Measurements from ENCODE around the gene BAZ1B. TPM values are rescaled to one million over a fixed set of nuclear protein-coding genes. Genes with fewer than 3 reads are reported as not detected.

The BAZ1B gene
- total RNA-seq, 1 donor from 2014 or later, result 134 TPM

DNA sequence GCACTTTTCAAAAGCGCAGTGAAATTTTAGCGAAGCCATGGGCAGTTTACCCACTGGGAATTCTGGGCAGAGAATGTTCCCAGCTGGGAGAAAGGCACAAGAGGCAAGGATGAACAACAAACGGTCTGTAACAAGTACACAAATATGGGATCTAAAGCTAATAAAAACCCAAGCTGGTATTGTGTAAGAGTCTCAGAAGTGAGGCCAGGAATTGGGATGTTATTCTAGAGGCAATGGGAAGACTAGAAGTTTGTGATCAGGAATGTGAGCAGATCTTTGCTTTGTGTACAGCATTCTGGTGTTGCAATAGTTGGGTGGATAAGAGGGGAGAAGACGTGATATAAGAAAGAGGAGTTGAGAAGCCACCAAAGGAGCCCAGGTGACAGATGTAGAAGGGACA is 73.5 kb downstream of the BAZ1B start:
- Mint-ChIP-seq H3K27me3 (ENCODE audit: low read depth) (no peaks in the 10 kb centered on the region), H3K4me3 (no peak overlapping the region), H3K36me3 (ENCODE audit: low read depth) (peaks cover 20% of the 10 kb centered on the region), H3K27ac (ENCODE audit: unreplicated experiment) (no peak overlapping the region), H3K4me1 (no peaks in the 10 kb centered on the region), H3K9me3 (no peaks in the 10 kb centered on the region)
- no peak for DNase-seq (ENCODE audit: low read depth, low spot score)
- TF ChIP-seq, protein P1, sequence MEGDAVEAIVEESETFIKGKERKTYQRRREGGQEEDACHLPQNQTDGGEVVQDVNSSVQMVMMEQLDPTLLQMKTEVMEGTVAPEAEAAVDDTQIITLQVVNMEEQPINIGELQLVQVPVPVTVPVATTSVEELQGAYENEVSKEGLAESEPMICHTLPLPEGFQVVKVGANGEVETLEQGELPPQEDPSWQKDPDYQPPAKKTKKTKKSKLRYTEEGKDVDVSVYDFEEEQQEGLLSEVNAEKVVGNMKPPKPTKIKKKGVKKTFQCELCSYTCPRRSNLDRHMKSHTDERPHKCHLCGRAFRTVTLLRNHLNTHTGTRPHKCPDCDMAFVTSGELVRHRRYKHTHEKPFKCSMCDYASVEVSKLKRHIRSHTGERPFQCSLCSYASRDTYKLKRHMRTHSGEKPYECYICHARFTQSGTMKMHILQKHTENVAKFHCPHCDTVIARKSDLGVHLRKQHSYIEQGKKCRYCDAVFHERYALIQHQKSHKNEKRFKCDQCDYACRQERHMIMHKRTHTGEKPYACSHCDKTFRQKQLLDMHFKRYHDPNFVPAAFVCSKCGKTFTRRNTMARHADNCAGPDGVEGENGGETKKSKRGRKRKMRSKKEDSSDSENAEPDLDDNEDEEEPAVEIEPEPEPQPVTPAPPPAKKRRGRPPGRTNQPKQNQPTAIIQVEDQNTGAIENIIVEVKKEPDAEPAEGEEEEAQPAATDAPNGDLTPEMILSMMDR (conservative IDR thresholded peaks at IDR 0.05), result no peak

DNA sequence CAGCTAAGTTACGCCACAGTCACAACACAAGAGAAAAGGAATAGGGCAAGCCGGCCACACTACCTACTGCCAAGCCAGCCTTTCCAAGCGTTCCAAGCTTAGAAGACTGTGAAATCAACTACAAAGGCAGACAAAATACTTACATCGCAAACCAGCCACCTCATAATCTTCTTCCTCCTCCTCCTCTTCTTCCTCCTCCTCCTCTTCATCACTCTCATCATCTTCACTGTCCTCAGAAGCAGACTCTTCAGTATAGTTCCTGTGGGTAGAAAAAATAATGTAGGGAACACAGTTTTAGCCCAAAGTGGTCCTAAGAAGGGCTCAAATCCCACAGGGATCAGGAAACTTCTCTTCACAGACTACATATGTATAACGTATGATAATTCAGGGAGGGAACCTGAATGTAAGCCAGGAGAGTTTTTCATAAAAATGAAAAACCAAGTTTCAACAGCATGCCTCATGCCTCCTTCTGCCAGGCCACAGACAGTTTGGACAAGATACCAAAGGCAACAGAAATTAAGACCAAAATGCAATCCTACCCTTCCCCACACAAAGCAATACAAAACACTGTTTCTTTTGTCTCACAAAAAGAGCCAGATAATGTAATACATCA is 74.9 kb downstream of the BAZ1B start:
- no peaks in the 10 kb centered on the region for H3K9me3 Mint-ChIP-seq
- H3K4me1 Mint-ChIP-seq, result no peaks in the 10 kb centered on the region
- TF ChIP-seq, protein P1 (conservative IDR thresholded peaks at IDR 0.05), result no peak
- no peak overlapping the region for H3K27ac Mint-ChIP-seq (ENCODE audit: unreplicated experiment)
- H3K27me3 Mint-ChIP-seq (ENCODE audit: low read depth), result no peaks in the 10 kb centered on the region
- H3K4me3 Mint-ChIP-seq, result no peak overlapping the region
- DNase-seq (ENCODE audit: low read depth, low spot score), result no peak
- H3K36me3 Mint-ChIP-seq (ENCODE audit: low read depth), result peaks cover 27% of the 10 kb centered on the region

DNA sequence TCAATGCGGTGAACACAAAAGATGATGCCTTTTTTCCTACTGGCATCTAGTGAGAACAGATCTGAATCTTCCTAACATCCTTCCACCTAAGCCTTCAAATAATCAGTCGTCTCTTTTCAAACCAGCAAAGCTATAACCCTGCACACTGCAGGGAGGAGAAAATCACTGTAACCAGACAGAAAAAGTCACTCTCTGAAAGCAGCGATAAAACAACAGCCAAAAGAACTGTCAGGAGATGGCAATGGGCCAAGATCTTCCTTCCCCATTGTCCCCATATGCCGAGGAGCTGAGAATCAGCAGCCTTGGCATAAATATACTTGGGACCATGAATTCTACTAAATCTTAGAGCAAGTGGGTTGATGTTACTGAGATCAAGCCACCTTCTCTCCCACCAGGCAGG is 75.4 kb downstream of the BAZ1B start:
- Mint-ChIP-seq H3K4me1 (no peaks in the 10 kb centered on the region), H3K27ac (ENCODE audit: unreplicated experiment) (no peak overlapping the region), H3K36me3 (ENCODE audit: low read depth) (peaks cover 29% of the 10 kb centered on the region), H3K27me3 (ENCODE audit: low read depth) (no peaks in the 10 kb centered on the region), H3K9me3 (no peaks in the 10 kb centered on the region), H3K4me3 (no peak overlapping the region)
- TF ChIP-seq, protein P1 (conservative IDR thresholded peaks at IDR 0.05), result no peak
- no peak for DNase-seq (ENCODE audit: low read depth, low spot score)

DNA sequence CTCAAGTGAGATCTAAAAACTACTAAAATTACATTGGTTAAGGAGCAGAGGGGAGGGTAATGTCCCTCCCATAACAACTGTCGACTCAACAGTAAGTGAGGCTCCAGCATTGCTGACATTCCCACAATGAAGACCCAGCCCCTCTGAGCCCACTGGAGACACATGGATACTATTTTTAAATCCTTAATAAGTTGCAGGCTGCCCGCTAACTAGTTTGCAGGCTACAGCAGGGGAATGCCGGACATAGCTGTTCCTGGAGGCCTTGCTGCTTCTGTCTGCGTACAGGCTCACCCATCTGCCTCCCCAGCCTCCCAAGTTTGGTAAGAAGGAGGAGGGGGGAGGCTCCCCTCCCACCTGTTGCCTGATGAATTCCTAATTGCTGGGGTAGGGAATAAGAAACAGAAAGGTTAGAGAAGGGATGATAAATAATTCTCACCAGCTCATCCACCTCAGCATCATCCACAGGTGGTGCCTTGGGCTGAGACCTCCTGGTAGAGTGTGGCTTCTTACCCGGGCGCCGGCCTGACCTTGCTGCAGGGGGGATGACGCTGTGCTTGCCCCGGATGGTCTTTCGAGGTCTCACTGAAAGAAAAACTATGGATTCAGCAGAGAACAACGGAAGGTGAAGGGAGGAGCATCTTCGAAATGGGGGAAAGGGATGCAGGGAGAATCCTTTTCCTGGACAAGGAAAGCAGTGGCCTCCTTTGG is 78.4 kb downstream of the BAZ1B start:
- peaks cover 30% of the 10 kb centered on the region for H3K36me3 Mint-ChIP-seq (ENCODE audit: low read depth)
- no peak overlapping the region for H3K27ac Mint-ChIP-seq (ENCODE audit: unreplicated experiment)
- no peak for DNase-seq (ENCODE audit: low read depth, low spot score)
- no peaks in the 10 kb centered on the region for H3K27me3 Mint-ChIP-seq (ENCODE audit: low read depth)
- no peak overlapping the region for H3K4me3 Mint-ChIP-seq
- no peaks in the 10 kb centered on the region for H3K9me3 Mint-ChIP-seq
- TF ChIP-seq, protein P1 (conservative IDR thresholded peaks at IDR 0.05), result no peak
- peaks cover 7% of the 10 kb centered on the region for H3K4me1 Mint-ChIP-seq

DNA sequence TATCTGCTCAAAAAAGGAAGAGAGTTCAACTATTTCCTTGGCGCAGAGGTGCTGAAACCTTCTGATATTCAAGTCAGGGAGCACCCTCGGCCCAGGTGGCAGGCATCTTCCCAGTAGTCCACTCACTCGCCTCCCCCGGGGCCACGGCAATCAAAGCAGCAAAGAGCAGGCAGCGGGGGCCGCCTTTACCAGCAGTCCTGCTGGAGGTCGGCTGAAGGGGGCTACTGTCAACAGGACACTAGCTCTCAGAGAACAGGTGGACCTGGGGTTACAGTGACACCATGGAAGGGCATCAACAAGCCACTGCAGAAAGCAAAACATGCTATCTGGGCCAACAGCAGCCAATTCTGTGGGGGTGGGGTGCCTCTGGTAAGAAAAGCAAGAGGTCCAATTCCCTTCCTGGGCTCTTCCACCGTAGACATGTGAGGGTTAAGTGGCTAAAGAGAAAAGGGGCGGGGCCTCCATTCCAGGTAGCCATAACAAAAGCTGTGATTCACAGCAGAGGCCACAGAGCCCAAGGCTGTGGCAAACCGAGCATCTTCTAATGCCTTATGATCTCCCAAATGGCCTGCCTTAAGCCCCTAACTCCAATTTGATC is 79.1 kb downstream of the BAZ1B start:
- Mint-ChIP-seq H3K27me3 (ENCODE audit: low read depth) (no peaks in the 10 kb centered on the region), H3K36me3 (ENCODE audit: low read depth) (peaks cover 29% of the 10 kb centered on the region), H3K4me1 (peaks cover 14% of the 10 kb centered on the region), H3K4me3 (no peak overlapping the region), H3K9me3 (no peaks in the 10 kb centered on the region), H3K27ac (ENCODE audit: unreplicated experiment) (no peak overlapping the region)
- no peak for DNase-seq (ENCODE audit: low read depth, low spot score)
- TF ChIP-seq, protein P1 (conservative IDR thresholded peaks at IDR 0.05), result no peak
